SK-N-SH (cell line): ENCODE results near the gene SRP14.

Experiments used
- EP300 ChIP-seq, 2 experiments: IDR thresholded peaks; 2 replicates each; pipeline versions ENCODE4 v1.4.0 to v1.6.1; 2012; ENCODE audit warnings: borderline replicate concordance in 1 of 2, low read depth in 1 of 2, low read length in 1 of 2
- EZH2phosphoT487 ChIP-seq: fragments of 200-600 bp; sonication (generic); IDR thresholded peaks from 2 replicates; pipeline ENCODE4 v1.6.1; 2017; ENCODE audit warnings: low read depth, mixed run types, mild to moderate bottlenecking, antibody characterized with exemption, moderate library complexity, borderline replicate concordance
- JUND ChIP-seq: IDR thresholded peaks from 2 replicates; pipeline ENCODE4 v1.4.0; 2012
- RAD21 ChIP-seq: IDR thresholded peaks from 2 replicates; pipeline ENCODE4 v1.6.1; 2012; ENCODE audit warnings: mild to moderate bottlenecking, low read length
- RCOR1 ChIP-seq: fragments of 150-350 bp; IDR thresholded peaks from 2 replicates; pipeline ENCODE4 v1.6.1; 2017; ENCODE audit warnings: antibody characterized with exemption, low read length
- RFX5 ChIP-seq: IDR thresholded peaks from 2 replicates; pipeline ENCODE4 v1.6.1; 2012; ENCODE audit warnings: mild to moderate bottlenecking, improper control_type of control experiment, low read length
- TAF1 ChIP-seq: IDR thresholded peaks from 2 replicates; pipeline ENCODE4 v1.6.1; 2012; ENCODE audit warnings: low read depth, mild to moderate bottlenecking, low read length, moderate library complexity, borderline replicate concordance
- TEAD4 ChIP-seq: IDR thresholded peaks from 2 replicates; pipeline ENCODE4 v1.4.0; 2012; ENCODE audit warnings: mild to moderate bottlenecking, borderline replicate concordance; ENCODE audit not compliant: insufficient read depth
- YY1 ChIP-seq: IDR thresholded peaks from 2 replicates; pipeline ENCODE4 v1.4.0; 2012; ENCODE audit warnings: low read depth, mild to moderate bottlenecking
- TF ChIP-seq, protein P1 (sequence below): fragments of 200-600 bp; sonication (generic); IDR thresholded peaks from 2 replicates; pipeline ENCODE4 v1.6.1; 2017; ENCODE audit warnings: antibody characterized with exemption, mild to moderate bottlenecking, moderate library complexity
- TF ChIP-seq, protein P2 (sequence below): fragments of 150-350 bp; IDR thresholded peaks from 2 replicates; pipeline ENCODE4 v1.6.1; 2017; ENCODE audit warnings: antibody characterized with exemption, low read length, low read depth, borderline replicate concordance
- TF ChIP-seq, protein P3 (sequence below): IDR thresholded peaks from 2 replicates; pipeline ENCODE4 v1.6.1; 2012; ENCODE audit warnings: mild to moderate bottlenecking, low read depth, low read length, moderate library complexity

DNA sequence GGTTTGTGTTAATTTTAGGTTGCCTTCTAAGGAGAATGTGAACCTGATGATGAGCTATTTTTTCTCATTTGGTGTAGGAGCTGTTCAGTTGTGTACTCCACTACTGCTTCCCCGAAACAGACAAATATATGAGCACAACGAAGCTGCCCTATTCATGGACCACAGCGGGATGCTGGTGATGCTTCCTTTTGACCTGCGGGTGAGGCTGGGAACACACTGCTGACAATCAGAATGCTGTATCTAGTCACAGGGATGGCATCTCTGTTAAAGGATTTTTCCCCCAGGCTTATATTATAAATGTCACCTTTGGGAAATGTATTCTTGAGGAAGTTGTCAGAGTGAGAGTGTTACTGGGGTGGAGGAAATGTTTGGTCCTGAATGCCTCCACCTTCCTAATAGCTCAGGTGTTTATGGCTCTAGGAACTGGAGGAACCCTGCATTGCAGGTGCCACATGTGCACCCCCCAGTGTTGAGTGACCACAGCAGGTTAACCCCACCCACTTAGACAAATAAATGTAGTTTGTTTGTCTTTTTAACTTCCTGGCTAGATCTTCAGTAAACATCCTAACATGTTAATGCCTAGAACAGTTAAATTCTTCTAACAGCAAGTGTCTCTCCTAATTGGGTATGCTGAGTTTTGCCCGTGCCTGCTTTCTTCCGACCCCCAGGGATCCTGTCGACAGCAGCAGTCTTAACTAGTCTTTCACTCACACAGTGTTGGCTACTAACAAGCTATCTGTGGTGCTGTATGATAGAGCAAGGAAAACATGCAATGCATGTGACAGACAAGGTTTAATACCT, 35.7 kb downstream of the SRP14 start:
- TF ChIP-seq, protein P1, sequence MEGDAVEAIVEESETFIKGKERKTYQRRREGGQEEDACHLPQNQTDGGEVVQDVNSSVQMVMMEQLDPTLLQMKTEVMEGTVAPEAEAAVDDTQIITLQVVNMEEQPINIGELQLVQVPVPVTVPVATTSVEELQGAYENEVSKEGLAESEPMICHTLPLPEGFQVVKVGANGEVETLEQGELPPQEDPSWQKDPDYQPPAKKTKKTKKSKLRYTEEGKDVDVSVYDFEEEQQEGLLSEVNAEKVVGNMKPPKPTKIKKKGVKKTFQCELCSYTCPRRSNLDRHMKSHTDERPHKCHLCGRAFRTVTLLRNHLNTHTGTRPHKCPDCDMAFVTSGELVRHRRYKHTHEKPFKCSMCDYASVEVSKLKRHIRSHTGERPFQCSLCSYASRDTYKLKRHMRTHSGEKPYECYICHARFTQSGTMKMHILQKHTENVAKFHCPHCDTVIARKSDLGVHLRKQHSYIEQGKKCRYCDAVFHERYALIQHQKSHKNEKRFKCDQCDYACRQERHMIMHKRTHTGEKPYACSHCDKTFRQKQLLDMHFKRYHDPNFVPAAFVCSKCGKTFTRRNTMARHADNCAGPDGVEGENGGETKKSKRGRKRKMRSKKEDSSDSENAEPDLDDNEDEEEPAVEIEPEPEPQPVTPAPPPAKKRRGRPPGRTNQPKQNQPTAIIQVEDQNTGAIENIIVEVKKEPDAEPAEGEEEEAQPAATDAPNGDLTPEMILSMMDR, result no peak
- no peak for TF ChIP-seq YY1
- no peak for TF ChIP-seq EP300 (IDR thresholded peaks at IDR 0.05; ENCODE audit: borderline replicate concordance in 1 of 2, low read depth in 1 of 2, low read length in 1 of 2)
- no peak for TF ChIP-seq EZH2phosphoT487
- no peak for TF ChIP-seq RAD21
- TF ChIP-seq, protein P2, sequence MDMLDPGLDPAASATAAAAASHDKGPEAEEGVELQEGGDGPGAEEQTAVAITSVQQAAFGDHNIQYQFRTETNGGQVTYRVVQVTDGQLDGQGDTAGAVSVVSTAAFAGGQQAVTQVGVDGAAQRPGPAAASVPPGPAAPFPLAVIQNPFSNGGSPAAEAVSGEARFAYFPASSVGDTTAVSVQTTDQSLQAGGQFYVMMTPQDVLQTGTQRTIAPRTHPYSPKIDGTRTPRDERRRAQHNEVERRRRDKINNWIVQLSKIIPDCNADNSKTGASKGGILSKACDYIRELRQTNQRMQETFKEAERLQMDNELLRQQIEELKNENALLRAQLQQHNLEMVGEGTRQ, result no peak
- no peak for TF ChIP-seq JUND
- TF ChIP-seq TEAD4, result no peak
- TF ChIP-seq, protein P3, sequence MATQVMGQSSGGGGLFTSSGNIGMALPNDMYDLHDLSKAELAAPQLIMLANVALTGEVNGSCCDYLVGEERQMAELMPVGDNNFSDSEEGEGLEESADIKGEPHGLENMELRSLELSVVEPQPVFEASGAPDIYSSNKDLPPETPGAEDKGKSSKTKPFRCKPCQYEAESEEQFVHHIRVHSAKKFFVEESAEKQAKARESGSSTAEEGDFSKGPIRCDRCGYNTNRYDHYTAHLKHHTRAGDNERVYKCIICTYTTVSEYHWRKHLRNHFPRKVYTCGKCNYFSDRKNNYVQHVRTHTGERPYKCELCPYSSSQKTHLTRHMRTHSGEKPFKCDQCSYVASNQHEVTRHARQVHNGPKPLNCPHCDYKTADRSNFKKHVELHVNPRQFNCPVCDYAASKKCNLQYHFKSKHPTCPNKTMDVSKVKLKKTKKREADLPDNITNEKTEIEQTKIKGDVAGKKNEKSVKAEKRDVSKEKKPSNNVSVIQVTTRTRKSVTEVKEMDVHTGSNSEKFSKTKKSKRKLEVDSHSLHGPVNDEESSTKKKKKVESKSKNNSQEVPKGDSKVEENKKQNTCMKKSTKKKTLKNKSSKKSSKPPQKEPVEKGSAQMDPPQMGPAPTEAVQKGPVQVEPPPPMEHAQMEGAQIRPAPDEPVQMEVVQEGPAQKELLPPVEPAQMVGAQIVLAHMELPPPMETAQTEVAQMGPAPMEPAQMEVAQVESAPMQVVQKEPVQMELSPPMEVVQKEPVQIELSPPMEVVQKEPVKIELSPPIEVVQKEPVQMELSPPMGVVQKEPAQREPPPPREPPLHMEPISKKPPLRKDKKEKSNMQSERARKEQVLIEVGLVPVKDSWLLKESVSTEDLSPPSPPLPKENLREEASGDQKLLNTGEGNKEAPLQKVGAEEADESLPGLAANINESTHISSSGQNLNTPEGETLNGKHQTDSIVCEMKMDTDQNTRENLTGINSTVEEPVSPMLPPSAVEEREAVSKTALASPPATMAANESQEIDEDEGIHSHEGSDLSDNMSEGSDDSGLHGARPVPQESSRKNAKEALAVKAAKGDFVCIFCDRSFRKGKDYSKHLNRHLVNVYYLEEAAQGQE, result no peak
- TF ChIP-seq RFX5, result no peak
- no peak for TF ChIP-seq TAF1
- no peak for TF ChIP-seq RCOR1
